DND-41 (cell line): Measurements from ENCODE around the gene TAF8.

Experiments used
- ATAC-seq: fragments of 200-7000 bp; cut with Tn5 transposase; 3 replicates; pipeline ENCODE4 v1.9.1; 2021; ENCODE audit warnings: low read depth; ENCODE audit not compliant: insufficient read depth
- DNase-seq: peaks from one replicate; pipeline ENCODE4 v3.0.0-alpha.2; 2020
- H2AFZ ChIP-seq: 2 replicates; pipeline ENCODE4 v1.6.0; 2012; ENCODE audit warnings: low read depth, low read length
- H3K27ac ChIP-seq: 2 replicates; pipeline ENCODE4 v1.5.1; 2012; ENCODE audit warnings: low read length, inconsistent platforms
- H3K27me3 ChIP-seq: fragments of 200-600 bp; sonication (generic); 2 replicates; pipeline ENCODE4 v1.6.0; 2012; ENCODE audit warnings: low read length, mild to moderate bottlenecking, inconsistent platforms; ENCODE audit not compliant: insufficient read depth, poor library complexity
- H3K36me3 ChIP-seq: 2 replicates; pipeline ENCODE4 v1.5.1; 2012; ENCODE audit warnings: low read length, inconsistent platforms; ENCODE audit not compliant: insufficient read depth
- H3K4me1 ChIP-seq: 2 replicates; pipeline ENCODE4 v1.5.1; 2012; ENCODE audit warnings: mild to moderate bottlenecking, low read length; ENCODE audit not compliant: insufficient read depth
- H3K4me2 ChIP-seq: 2 replicates; pipeline ENCODE4 v1.6.0; 2012; ENCODE audit warnings: mild to moderate bottlenecking, moderate library complexity, low read length, inconsistent platforms; ENCODE audit not compliant: insufficient read depth
- H3K4me3 ChIP-seq, 2 experiments: fragments of 200-600 bp in 1 of 2; shearing (Covaris generic) in 1 of 2; 2 replicates each; pipeline ENCODE4 v1.5.1; 2012 to 2016; ENCODE audit warnings: inconsistent platforms in 2 of 2, low read length in 2 of 2, mild to moderate bottlenecking in 2 of 2, low read depth in 1 of 2, moderate library complexity in 1 of 2
- H3K79me2 ChIP-seq: 2 replicates; pipeline ENCODE4 v1.6.0; 2012; ENCODE audit warnings: low read length, inconsistent platforms; ENCODE audit not compliant: insufficient read depth
- H3K9ac ChIP-seq: 2 replicates; pipeline ENCODE4 v1.6.0; 2012; ENCODE audit warnings: low read depth, mild to moderate bottlenecking, inconsistent platforms, low read length, moderate library complexity
- H3K9me3 ChIP-seq: 2 replicates; pipeline ENCODE4 v1.5.1; 2012; ENCODE audit warnings: low read length, moderate library complexity, mild to moderate bottlenecking, inconsistent platforms; ENCODE audit not compliant: insufficient read depth, severe bottlenecking
- H4K20me1 ChIP-seq: 2 replicates; pipeline ENCODE4 v1.6.0; 2012; ENCODE audit warnings: low read length; ENCODE audit not compliant: insufficient read depth
- CTCF ChIP-seq: IDR thresholded peaks from 2 replicates; pipeline ENCODE4 v1.5.1; 2012; ENCODE audit warnings: borderline replicate concordance, low read length, moderate library complexity, mild to moderate bottlenecking; ENCODE audit not compliant: poor library complexity, severe bottlenecking; ENCODE audit errors: extremely low read depth
- EZH2 ChIP-seq: IDR thresholded peaks from 3 replicates; pipeline ENCODE4 v1.6.1; 2012; ENCODE audit warnings: borderline replicate concordance, low read depth, mild to moderate bottlenecking, moderate library complexity, low read length, inconsistent platforms; ENCODE audit not compliant: severe bottlenecking

The TAF8 gene

GRCh38 chr6:42010909-42011308, 39.4 kb upstream of the TAF8 start:
- H3K9me3 ChIP-seq = no peaks in the 10 kb centered on the region
- H3K9ac ChIP-seq = peak overlapping the region; percentile 66
- DNase-seq = no peak
- no peak for ATAC-seq
- peak overlapping the region; percentile 91 for H3K27ac ChIP-seq
- peak overlapping the region in 1 of 2 experiments; percentile 31; a peak in 1 of 4 replicates for H3K4me3 ChIP-seq
- H3K4me1 ChIP-seq = peaks cover 98% of the 10 kb centered on the region
- peak overlapping the region; percentile 46 for H3K4me2 ChIP-seq
- H3K36me3 ChIP-seq = peaks cover 8% of the 10 kb centered on the region; the same call in 1 of the 2 replicates
- H4K20me1 ChIP-seq = no peaks in the 10 kb centered on the region
- no peaks in the 10 kb centered on the region for H3K27me3 ChIP-seq
- no peak overlapping the region for H2AFZ ChIP-seq
- peaks cover 73% of the 10 kb centered on the region for H3K79me2 ChIP-seq
- TF ChIP-seq CTCF (no peak), EZH2 (no peak)

- Histone ChIP-seq H3K36me3 (peaks cover 8% of the 10 kb centered on the region; the same call in 1 of the 2 replicates), H3K27me3 (no peaks in the 10 kb centered on the region), H3K27ac (peak overlapping the region; percentile 91), H3K9me3 (no peaks in the 10 kb centered on the region), H4K20me1 (no peaks in the 10 kb centered on the region), H3K79me2 (peaks cover 68% of the 10 kb centered on the region), H2AFZ (no peak overlapping the region), H3K4me3 (peak overlapping the region in 1 of 2 experiments; percentile 8; a peak in 1 of 4 replicates), H3K4me2 (peak overlapping the region; percentile 32; the same call in 1 of the 2 replicates), H3K9ac (peak overlapping the region; percentile 66), H3K4me1 (peaks cover 98% of the 10 kb centered on the region)
- DNase-seq (no peak), ATAC-seq (no peak)
- no peak for TF ChIP-seq EZH2
Measured at GRCh38 chr6:42012501-42013133, 37.7 kb upstream of the TAF8 start.

- ATAC-seq (no peak), DNase-seq (no peak)
- Histone ChIP-seq H4K20me1 (no peaks in the 10 kb centered on the region), H3K27ac (peak overlapping the region; percentile 91), H3K9ac (peak overlapping the region; percentile 66), H3K79me2 (peaks cover 68% of the 10 kb centered on the region), H3K9me3 (no peaks in the 10 kb centered on the region), H3K4me3 (peak overlapping the region in 1 of 2 experiments; percentile 8; a peak in 1 of 4 replicates), H3K27me3 (no peaks in the 10 kb centered on the region), H3K4me1 (peaks cover 98% of the 10 kb centered on the region), H3K4me2 (peak overlapping the region; percentile 32; the same call in 1 of the 2 replicates), H3K36me3 (peaks cover 8% of the 10 kb centered on the region; the same call in 1 of the 2 replicates), H2AFZ (no peak overlapping the region)
- TF ChIP-seq EZH2 (no peak), CTCF (no peak)
Measured at GRCh38 chr6:42013134-42013516, 37.2 kb upstream of the TAF8 start.

GRCh38 chr6:42017021-42017643, 33.2 kb upstream of the TAF8 start:
- Histone ChIP-seq H3K27ac (peak overlapping the region; percentile 89), H3K4me2 (peak overlapping the region; percentile 45)

More at GRCh38 chr6:42017021-42017643, 33.2 kb upstream of the TAF8 start:
- peaks cover 16% of the 10 kb centered on the region; the same call in 1 of the 2 replicates for H3K36me3 ChIP-seq
- peak overlapping the region in 1 of 2 experiments; percentile 25; a peak in 1 of 4 replicates for H3K4me3 ChIP-seq
- no peak overlapping the region for H2AFZ ChIP-seq
- H3K9ac ChIP-seq = peak overlapping the region; percentile 57
- DNase-seq = peak; percentile 85
- no peaks in the 10 kb centered on the region for H4K20me1 ChIP-seq
- H3K79me2 ChIP-seq = peaks cover 76% of the 10 kb centered on the region
- H3K4me1 ChIP-seq = peaks cover 96% of the 10 kb centered on the region
- no peaks in the 10 kb centered on the region for H3K9me3 ChIP-seq
- ATAC-seq = peak; percentile 84
- H3K27me3 ChIP-seq = no peaks in the 10 kb centered on the region
- TF ChIP-seq EZH2 (no peak), CTCF (no peak)
